Posterior vena cava (tissue), 2 donors: ENCODE measurements around the gene SCRG1. TPM values are rescaled to one million over a fixed set of nuclear protein-coding genes. Genes with fewer than 3 reads are reported as not detected.
A peak's percentile ranks its signal among the peaks of the same experiment; 100 is the strongest.

Experiments
- DNase-seq: peaks from one replicate; pipeline ENCODE4 v3.0.0-alpha.2; 2020; ENCODE audit warnings: low spot score
- intact Hi-C, 2 donors: fragments of 100-400 bp; cut with DNase I; formaldehyde crosslinking; loops; one replicate each; pipeline versions ENCODE4 v1.14.1 to v1.14.2; 2022 to 2023
- total RNA-seq, 2 donors: library from RNA; stranded (reverse); fragmentation: NEBNext Ultra II Directional; extraction: Animal tissue kit (Norgen Biotek cat#: 25700); gene quantifications; one replicate each; pipeline ENCODE4 v1.2.1, GENCODE V29; 2021
- donor health status: DM: yes; HTN: yes; CAD: no.
- donor health status: DM: yes; HTN: yes; CAD: no.

Gene SCRG1
- total RNA-seq, 2 donors from 2014 or later: 18.2 to 61.8 TPM

DNA sequence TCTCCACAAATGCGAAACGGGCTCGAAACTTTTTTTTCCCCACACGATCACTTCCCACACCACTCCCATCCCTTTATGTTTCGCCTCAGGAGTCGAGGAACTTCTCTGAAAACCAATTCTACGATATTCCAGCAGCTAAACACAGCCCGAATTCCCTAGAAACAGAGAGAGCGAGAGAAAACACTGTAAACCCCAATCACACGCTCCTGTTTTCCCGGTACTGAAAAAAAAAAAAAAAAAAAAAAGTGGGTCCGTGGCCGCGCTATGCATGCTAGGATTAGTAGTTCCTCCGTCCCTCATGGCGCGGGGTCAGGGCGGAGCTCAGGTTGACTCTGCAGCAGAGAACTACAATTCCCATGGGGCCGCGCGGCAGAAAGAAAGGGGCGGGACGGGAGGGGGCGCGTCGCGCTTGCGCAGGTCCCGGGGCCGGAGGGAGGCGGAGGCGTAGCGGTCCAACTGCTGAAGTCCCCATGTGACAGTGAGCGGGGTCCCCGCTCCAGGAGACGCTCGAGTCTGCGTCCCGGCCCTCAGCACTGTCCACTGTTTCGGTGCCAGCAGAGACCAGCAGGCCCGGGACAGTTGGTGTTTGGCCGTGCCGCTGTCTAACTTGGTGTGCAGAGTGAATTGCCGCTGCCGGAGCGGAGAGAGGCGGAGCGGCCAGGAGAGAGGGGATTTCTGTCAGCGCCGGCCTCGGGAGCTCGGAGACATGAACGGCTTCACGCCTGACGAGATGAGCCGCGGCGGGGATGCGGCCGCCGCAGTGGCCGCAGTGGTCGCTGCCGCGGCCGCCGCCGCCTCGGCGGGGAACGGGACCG lies 28.2 kb downstream of the SCRG1 start, which contains the start of gene SAP30:
Gene SAP30 (plus strand): TSS at position 478 of the 815 bp plus-strand sequence. CDS start 229 bp downstream, at position 707.
- DNase-seq: peak; percentile 100
- intact Hi-C loops: loop anchor here in 1 of 2 donors (2.0 kb wide), 1 partner anchor 36 kb away; the partner anchor contains the start of gene HMGB2

- DNase-seq: peak; percentile 88
- intact Hi-C loops: loop anchor here in 1 of 2 donors (2.0 kb wide), 1 partner anchor 35 kb away; the partner anchor contains the start of gene HMGB2
Observed at GRCh38 chr4:173370130-173370476, 28.8 kb downstream of the SCRG1 start.

- intact Hi-C loops: no loop called here
- DNase-seq: no peak
Observed at GRCh38 chr4:173367946-173368345, 31.0 kb downstream of the SCRG1 start.

GRCh38 chr4:173367285-173367684 lies 31.6 kb downstream of the SCRG1 start:
- intact Hi-C loops: no loop called here
- DNase-seq: no peak

GRCh38 chr4:173365359-173365996 lies 33.4 kb downstream of the SCRG1 start:
- intact Hi-C loops: no loop called here
- no peak for DNase-seq

DNA sequence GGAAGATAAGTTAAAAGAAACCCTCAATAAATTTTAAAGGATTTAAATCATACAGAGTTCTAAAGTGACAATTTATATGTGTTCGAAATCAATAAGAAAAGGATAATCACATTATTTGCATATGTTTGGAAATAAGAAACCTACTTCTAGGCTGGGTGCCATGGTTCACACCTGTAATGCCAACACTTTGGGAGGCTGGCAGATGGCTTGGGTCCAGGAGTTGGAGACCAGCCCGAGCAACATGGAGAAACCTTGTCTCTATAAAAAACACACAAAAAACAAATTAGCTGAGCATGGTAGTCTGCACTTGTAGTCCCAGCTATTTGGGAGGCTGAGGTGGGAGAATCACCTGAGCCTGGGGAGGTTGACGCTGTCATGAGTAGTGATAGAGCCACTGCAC lies 36.2 kb downstream of the SCRG1 start:
- intact Hi-C loops: no loop called here
- DNase-seq: no peak

DNA sequence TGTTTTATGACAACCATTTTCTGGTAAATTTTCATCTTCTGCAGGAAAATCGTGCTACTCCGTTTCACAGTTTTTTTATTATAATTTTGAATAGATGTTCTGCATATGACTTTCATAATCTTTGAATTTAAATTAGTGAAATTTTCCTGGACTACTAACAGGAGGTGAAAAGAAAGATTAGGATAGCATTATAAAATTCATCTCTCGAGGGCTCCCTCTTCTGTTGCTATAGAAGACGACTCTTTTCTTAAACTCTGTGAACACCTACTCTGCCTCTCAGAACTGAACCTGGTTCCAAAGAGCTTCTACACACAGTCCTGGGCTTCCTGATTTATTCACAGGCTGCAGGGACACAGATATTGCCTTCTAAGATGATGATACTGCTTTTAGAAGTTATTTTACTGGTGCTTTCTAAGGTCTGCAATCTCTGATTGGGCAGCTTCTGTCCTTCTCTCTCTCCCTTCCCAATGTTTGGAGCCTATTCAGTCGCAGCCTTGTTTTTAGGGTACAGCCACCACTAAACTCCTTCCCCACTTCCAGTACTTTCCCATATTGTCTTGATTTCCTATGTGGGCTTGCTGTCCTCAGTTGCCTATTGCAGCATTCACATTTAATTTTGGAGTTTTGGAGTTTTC lies 38.2 kb downstream of the SCRG1 start:
- intact Hi-C loops: no loop called here
- no peak for DNase-seq

GRCh38 chr4:173357939-173358338 lies 41.0 kb downstream of the SCRG1 start:
- intact Hi-C loops: no loop called here
- no peak for DNase-seq

- intact Hi-C loops: no loop called here
- no peak for DNase-seq
Observed at GRCh38 chr4:173347467-173347866, 51.4 kb downstream of the SCRG1 start.

DNA sequence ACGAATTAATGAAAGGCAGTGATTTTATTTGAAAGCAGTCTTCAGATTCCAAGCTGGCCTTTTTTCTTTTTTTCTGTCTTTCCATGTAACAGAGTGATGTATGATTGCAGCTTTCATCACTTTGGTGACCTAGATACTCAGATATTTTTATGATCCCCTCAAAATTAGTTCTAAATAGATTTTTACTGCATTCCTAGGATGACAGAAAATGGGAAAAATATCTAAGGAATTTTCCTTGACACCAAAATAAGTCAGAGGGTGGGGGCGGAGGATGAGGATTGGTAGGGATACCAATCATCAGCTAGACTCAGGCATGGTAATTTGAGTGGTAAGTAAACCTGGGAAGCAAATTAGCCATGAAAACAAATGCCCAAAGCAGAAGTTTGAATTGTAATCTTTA lies 52.8 kb downstream of the SCRG1 start:
- intact Hi-C loops: no loop called here
- no peak for DNase-seq

DNA sequence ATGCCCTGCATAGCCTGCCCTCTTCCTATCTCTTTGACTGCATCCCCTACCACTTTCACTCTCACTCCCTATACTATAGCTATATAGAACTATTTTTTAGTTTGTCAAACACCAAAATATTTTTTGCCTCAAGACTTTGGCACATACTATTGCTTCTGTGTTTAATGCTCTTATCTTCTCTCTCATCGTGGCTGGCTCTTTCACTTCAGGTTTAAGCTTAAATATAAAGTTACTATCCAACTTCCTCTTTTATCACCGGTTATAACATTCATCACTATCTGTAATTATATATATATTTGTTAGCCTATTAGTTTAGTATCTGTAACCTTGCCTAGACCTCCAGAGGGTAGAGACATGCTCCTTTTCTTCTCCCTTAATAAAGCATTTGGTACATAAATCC lies 53.3 kb downstream of the SCRG1 start:
- intact Hi-C loops: no loop called here

GRCh38 chr4:173343832-173344397 lies 55.0 kb downstream of the SCRG1 start:
- DNase-seq: no peak
- intact Hi-C loops: no loop called here

More for the DNA sequence above, 53.3 kb downstream of the SCRG1 start:
- DNase-seq: no peak

- intact Hi-C loops: no loop called here
- DNase-seq: no peak
Observed at GRCh38 chr4:173337463-173337862, 61.5 kb downstream of the SCRG1 start.

DNA sequence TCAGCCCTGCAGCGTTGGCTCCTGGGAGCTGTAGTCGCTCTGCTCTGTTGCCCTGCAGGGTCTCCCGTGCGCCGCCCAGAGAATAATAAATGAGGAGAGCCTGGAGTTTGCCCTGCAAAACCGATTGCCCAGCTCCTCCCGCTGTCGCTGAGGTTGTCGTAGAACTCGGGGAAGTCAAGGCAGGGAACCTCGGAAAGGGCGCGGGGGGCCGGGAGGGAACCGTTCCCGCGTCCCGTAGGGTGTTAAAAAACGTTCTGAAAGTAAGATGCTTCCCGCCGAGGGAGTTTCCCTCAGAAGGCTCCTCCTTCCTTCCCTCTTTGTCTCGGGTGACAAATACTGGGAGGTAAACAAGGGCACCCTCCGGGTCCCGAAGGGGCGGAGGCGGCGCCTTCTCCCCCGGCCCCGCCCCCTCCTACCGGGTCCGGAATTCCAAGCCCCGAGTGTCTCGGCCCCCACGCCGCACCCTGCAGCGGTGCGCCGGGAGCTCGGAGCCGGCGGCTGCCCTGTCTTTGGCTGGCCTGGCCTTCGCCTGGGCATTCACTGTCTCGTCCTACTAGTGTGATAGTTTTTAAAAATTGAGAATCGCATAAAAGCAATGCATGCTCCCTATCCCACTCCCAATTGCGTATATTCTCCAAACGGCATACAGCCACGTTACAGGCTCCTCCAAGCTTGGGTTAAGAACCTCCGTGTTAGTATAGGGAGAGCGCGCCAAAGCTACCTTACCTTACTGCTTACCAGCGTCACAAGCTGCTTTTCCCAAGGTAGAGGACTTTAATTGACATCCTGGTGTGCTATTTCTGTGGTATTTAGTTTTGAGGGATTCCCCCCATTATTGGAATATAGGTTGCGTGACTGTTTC lies 63.8 kb downstream of the SCRG1 start:
- DNase-seq: peak; percentile 80
- intact Hi-C loops: loop anchor here in 1 of 2 donors (2.0 kb wide), 1 partner anchor 36 kb away; the partner anchor contains the start of gene SAP30

Other genes starting within 250 kb of the SCRG1 start
- gene GALNT7, start 230.3 kb downstream of the SCRG1 start, total RNA-seq: 10 to 100 TPM; 10.2 to 16.2 TPM
- 10 to 100 TPM; 23.7 to 51.5 TPM for gene HMGB2, start 64.8 kb downstream of the SCRG1 start, total RNA-seq
- gene SAP30, start 28.2 kb downstream of the SCRG1 start, total RNA-seq: 10 to 100 TPM; 28.8 to 34.4 TPM
- 1 to 10 TPM; 1.1 to 3.5 TPM for gene HAND2, start 131.1 kb upstream of the SCRG1 start, total RNA-seq